Hepatocyte (in vitro differentiated cells): ENCODE measurements around the gene KIFAP3.

Experiments
- EZH2phosphoT487 ChIP-seq: fragments of 200-600 bp; sonication (generic); IDR thresholded peaks from one replicate; pipeline ENCODE4 v1.6.1; 2018; ENCODE audit warnings: antibody characterized with exemption, mild to moderate bottlenecking, low read depth, moderate library complexity; ENCODE audit not compliant: unreplicated experiment, severe bottlenecking
- TF ChIP-seq, protein P1 (sequence below): fragments of 200-600 bp; sonication (generic); IDR thresholded peaks from 2 replicates; pipeline ENCODE4 v1.5.1; 2016; ENCODE audit warnings: antibody characterized with exemption, mild to moderate bottlenecking; ENCODE audit not compliant: poor library complexity

DNA sequence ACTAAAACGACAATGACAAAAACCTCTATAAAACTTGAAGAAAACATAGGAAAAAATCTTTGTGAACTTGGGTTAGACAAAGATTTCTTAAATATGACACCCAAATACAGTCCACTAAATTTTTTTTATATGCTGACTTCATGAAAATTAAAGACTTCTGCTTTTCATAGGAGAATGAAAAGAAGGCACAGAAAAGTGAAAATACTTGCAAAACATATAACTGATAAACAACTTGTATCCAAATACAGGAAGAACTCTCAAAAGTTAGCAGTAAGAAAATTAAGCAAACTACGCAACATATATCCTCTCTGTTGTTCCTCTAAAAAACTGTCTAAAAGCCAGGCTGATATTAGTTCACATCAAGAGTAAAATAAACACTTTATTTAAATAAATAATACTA, 53.6 kb downstream of the KIFAP3 start:
- TF ChIP-seq, protein P1, sequence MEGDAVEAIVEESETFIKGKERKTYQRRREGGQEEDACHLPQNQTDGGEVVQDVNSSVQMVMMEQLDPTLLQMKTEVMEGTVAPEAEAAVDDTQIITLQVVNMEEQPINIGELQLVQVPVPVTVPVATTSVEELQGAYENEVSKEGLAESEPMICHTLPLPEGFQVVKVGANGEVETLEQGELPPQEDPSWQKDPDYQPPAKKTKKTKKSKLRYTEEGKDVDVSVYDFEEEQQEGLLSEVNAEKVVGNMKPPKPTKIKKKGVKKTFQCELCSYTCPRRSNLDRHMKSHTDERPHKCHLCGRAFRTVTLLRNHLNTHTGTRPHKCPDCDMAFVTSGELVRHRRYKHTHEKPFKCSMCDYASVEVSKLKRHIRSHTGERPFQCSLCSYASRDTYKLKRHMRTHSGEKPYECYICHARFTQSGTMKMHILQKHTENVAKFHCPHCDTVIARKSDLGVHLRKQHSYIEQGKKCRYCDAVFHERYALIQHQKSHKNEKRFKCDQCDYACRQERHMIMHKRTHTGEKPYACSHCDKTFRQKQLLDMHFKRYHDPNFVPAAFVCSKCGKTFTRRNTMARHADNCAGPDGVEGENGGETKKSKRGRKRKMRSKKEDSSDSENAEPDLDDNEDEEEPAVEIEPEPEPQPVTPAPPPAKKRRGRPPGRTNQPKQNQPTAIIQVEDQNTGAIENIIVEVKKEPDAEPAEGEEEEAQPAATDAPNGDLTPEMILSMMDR: no peak
- no peak for TF ChIP-seq EZH2phosphoT487
